Left lung (tissue), 14 donors: ENCODE data around the gene TPCN2. TPM values are rescaled to one million over a fixed set of nuclear protein-coding genes. Genes with fewer than 3 reads are reported as not detected.
"Not testable (repeated sequence)": the region's sequence is repeated elsewhere in the genome, so short reads cannot be mapped to it uniquely, and the experiment has no call there.

ENCODE experiments used
- ATAC-seq: fragments of 200-7000 bp; cut with Tn5 transposase; one replicate; pipeline ENCODE4 v1.9.1; 2020; ENCODE audit warnings: moderate library complexity
- DNase-seq, 4 donors: peaks; one replicate each; pipeline ENCODE4 v3.0.0-alpha.2; 2013 to 2020
- H3K27ac ChIP-seq, 2 donors: fragments of 200-600 bp; sonication (generic) in 1 of 2; one replicate each; pipeline versions ENCODE4 v1.5.0 to v1.8.0; 2020 to 2021
- H3K27me3 ChIP-seq, 2 donors: fragments of 200-600 bp; sonication (generic) in 1 of 2; one replicate each; pipeline versions ENCODE4 v1.5.0 to v1.8.0; 2020 to 2021
- H3K36me3 ChIP-seq, 2 donors: fragments of 200-600 bp; sonication (generic) in 1 of 2; one replicate each; pipeline versions ENCODE4 v1.5.0 to v1.8.0; 2020 to 2021
- H3K4me1 ChIP-seq, 2 donors: fragments of 200-600 bp; one replicate each; pipeline ENCODE4 v1.8.0; 2021
- H3K4me3 ChIP-seq, 2 donors: fragments of 200-600 bp; sonication (generic) in 1 of 2; one replicate each; pipeline versions ENCODE4 v1.5.0 to v1.8.0; 2020 to 2021; ENCODE audit warnings: mild to moderate bottlenecking in 1 of 2
- H3K9me3 ChIP-seq, 2 donors: fragments of 200-600 bp; sonication (generic) in 1 of 2; one replicate each; pipeline versions ENCODE4 v1.5.0 to v1.8.0; 2020 to 2021
- CTCF ChIP-seq, 2 donors: fragments of 200-600 bp; sonication (generic) in 1 of 2; IDR thresholded peaks; one replicate each; pipeline versions ENCODE4 v1.5.0 to v1.8.0; 2021; ENCODE audit warnings: antibody characterized with exemption in 2 of 2
- intact Hi-C, 2 donors: fragments of 100-400 bp; cut with DNase I; formaldehyde crosslinking; loops; one replicate each; pipeline versions ENCODE4 v1.11.2 to v1.14.2; 2022
- long read RNA-seq, 12 donors: library from polyadenylated mRNA in 2 of 12; unstranded in 2 of 12; transcript quantifications; one replicate each; pipeline ENCODE4 v2.0.0 and lab custom pipeline, GENCODE V29; 2019 to 2026
- polyA plus RNA-seq, 6 donors: library from polyadenylated mRNA; unstranded; fragments of 120-200 nt; gene quantifications; one replicate each; pipeline ENCODE4 v1.2.1, GENCODE V29; 2013; ENCODE audit not compliant: insufficient read length in 6 of 6
- total RNA-seq, 2 donors: library from RNA; stranded (reverse); fragmentation: NEBNext Ultra II Directional; extraction: Animal tissue kit (Norgen Biotek cat#: 25700); gene quantifications; one replicate each; pipeline ENCODE4 v1.2.1, GENCODE V29; 2021
- donor health status: DM: no; HTN: yes; CAD: no.
- donor health status: DM: no; HTN: no; CAD: no.

Gene TPCN2
- 10 to 100 TPM; 14.7 to 22.0 TPM for total RNA-seq
- polyA plus RNA-seq: 10 to 100 TPM; 12.1 to 17.4 (median 14.7) TPM
- long read RNA-seq, donor 1: 0 reads
- long read RNA-seq, donor 2, partial matches to known transcripts: 0 of 2 reads
- long read RNA-seq, donor 2, other reads (novel, unspliced or antisense): 0 of 2 reads
- long read RNA-seq, donor 3: 0 reads
- long read RNA-seq, donor 4, partial matches to known transcripts: 0 of 1 reads
- long read RNA-seq, donor 4, other reads (novel, unspliced or antisense): 1 of 1 reads
- long read RNA-seq, donor 5, partial matches to known transcripts: 0 of 1 reads
- long read RNA-seq, donor 5, other reads (novel, unspliced or antisense): 0 of 1 reads
- long read RNA-seq, donor 6, partial matches to known transcripts: 0 of 1 reads
- long read RNA-seq, donor 6, other reads (novel, unspliced or antisense): 0 of 1 reads
- long read RNA-seq, donor 7: 0 reads
- long read RNA-seq, donor 8, partial matches to known transcripts: 0 of 1 reads
- long read RNA-seq, donor 8, other reads (novel, unspliced or antisense): 0 of 1 reads
- long read RNA-seq, donor 9: 0 reads
- long read RNA-seq, donor 10, partial matches to known transcripts: 3 of 7 reads
- long read RNA-seq, donor 10, other reads (novel, unspliced or antisense): 4 of 7 reads
- long read RNA-seq, donor 11, partial matches to known transcripts: 5 of 6 reads
- long read RNA-seq, donor 11, other reads (novel, unspliced or antisense): 0 of 6 reads
- long read RNA-seq, donor 12, partial matches to known transcripts: 0 of 1 reads
- long read RNA-seq, donor 12, other reads (novel, unspliced or antisense): 0 of 1 reads

GRCh38 chr11:69048694-69049489 lies at the start of gene TPCN2:
Gene TPCN2, plus strand, starts transcription at chr11:69048932. Its CDS starts 66 bp downstream, at chr11:69048998.
- no peak for TF ChIP-seq CTCF (IDR thresholded peaks at IDR 0.05)
- peaks cover 7 to 61% of the 10 kb centered on the region in 2 donors for H3K4me1 ChIP-seq
- no peaks in the 10 kb centered on the region for H3K27me3 ChIP-seq
- peak within 1 kb of the TSS; percentile 53 to 90 for H3K4me3 ChIP-seq
- DNase-seq (peak; percentile 94 to 99 (median 96)), ATAC-seq (peak; percentile 97)
- intact Hi-C loops: no loop called here
- H3K9me3 ChIP-seq: no peaks in the 10 kb centered on the region
- peak within 1 kb of the TSS; percentile 83 to 85 for H3K27ac ChIP-seq
- H3K36me3 ChIP-seq: peaks cover 0 to 5% of the 10 kb centered on the region in 2 donors

GRCh38 chr11:68999093-68999747 lies 49.5 kb upstream of the TPCN2 start:
- Histone ChIP-seq H3K4me3 (no peak overlapping the region), H3K36me3 (no peaks in the 10 kb centered on the region), H3K4me1 (peaks cover 0 to 7% of the 10 kb centered on the region in 2 donors), H3K27me3 (peaks cover 0 to 35% of the 10 kb centered on the region in 2 donors), H3K27ac (no peak overlapping the region), H3K9me3 (no peaks in the 10 kb centered on the region)
- ATAC-seq: no peak
- TF ChIP-seq CTCF (IDR thresholded peaks at IDR 0.05): no peak
- peak in 2 of 4 donors; percentile 13 to 39 for DNase-seq
- intact Hi-C loops: no loop called here

GRCh38 chr11:68999748-69000355 lies 48.9 kb upstream of the TPCN2 start:
- H3K36me3 ChIP-seq, intact Hi-C loops, H3K4me3 ChIP-seq, H3K4me1 ChIP-seq, H3K9me3 ChIP-seq, H3K27ac ChIP-seq, ATAC-seq: not testable (repeated sequence)
- DNase-seq: peak in 2 of 4 donors; percentile 13 to 42
- peaks cover 0 to 36% of the 10 kb centered on the region in 2 donors for H3K27me3 ChIP-seq

- H3K4me1 ChIP-seq: peaks cover 0 to 7% of the 10 kb centered on the region in 2 donors
- TF ChIP-seq CTCF (IDR thresholded peaks at IDR 0.05): no peak
- no peaks in the 10 kb centered on the region for H3K9me3 ChIP-seq
- intact Hi-C loops: no loop called here
- no peak overlapping the region for H3K27ac ChIP-seq
- peaks cover 0 to 42% of the 10 kb centered on the region in 2 donors for H3K27me3 ChIP-seq
- no peak for ATAC-seq
- DNase-seq: peak in 1 of 4 donors; percentile 22
- no peak overlapping the region for H3K4me3 ChIP-seq
- no peaks in the 10 kb centered on the region for H3K36me3 ChIP-seq
Observed at GRCh38 chr11:69000391-69000790, 48.3 kb upstream of the TPCN2 start.
